GM18867 (cell line): ENCODE measurements around the gene DGAT2.
"Not testable (repeated sequence)": the region's sequence is repeated elsewhere in the genome, so short reads cannot be mapped to it uniquely, and the experiment has no call there.

Experiments
- ATAC-seq: cut with Tn5 transposase; IDR thresholded peaks from one replicate; pipeline ENCODE4 v1.9.1; 2021; ENCODE audit warnings: mild to moderate bottlenecking, moderate library complexity; ENCODE audit not compliant: unreplicated experiment

The DGAT2 gene

GRCh38 chr11:75748729-75749273, 19.8 kb upstream of the DGAT2 start:
- not testable (repeated sequence) for ATAC-seq

DNA sequence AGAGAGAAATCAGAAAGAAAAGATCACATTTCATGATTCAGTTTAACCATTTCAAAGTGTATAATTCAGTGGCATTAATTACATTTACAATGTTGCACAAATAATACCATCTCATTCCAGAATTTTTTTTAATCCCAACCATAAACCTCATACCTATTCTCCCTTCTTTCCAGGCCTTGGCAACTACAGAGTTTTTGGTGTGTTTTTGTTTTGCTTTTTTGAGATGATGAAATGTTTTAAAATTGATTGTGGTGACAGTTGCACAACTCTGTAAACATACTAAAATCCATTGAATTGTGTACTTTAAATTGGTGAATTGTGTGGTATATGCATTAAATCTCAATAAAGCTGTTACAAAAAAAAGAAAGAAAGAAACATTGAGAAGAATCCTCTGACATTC, 13.6 kb upstream of the DGAT2 start:
- not testable (repeated sequence) for ATAC-seq

- no peak for ATAC-seq
Measured at GRCh38 chr11:75757651-75758050, 10.9 kb upstream of the DGAT2 start.

- no peak for ATAC-seq
Measured at GRCh38 chr11:75759832-75760231, 8.7 kb upstream of the DGAT2 start.

DNA sequence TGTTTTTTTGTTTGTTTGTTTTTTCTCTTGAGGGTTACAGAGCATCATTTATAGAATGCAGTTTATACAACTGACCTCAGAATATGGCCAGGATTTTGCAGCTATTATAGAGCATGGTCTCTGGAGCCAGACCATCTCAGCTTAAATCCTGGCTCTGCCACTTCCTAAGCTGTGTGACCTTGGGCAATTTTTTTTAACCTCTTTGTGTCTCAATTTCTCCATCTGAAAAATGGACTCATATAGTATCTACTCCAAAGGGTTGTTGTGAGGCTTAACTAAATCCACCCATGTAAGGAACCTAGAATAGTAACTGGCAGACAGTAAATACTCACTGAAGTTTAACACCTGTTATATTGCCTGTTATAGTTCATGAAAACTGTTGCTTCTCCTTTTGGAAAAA, 8.3 kb upstream of the DGAT2 start:
- no peak for ATAC-seq

DNA sequence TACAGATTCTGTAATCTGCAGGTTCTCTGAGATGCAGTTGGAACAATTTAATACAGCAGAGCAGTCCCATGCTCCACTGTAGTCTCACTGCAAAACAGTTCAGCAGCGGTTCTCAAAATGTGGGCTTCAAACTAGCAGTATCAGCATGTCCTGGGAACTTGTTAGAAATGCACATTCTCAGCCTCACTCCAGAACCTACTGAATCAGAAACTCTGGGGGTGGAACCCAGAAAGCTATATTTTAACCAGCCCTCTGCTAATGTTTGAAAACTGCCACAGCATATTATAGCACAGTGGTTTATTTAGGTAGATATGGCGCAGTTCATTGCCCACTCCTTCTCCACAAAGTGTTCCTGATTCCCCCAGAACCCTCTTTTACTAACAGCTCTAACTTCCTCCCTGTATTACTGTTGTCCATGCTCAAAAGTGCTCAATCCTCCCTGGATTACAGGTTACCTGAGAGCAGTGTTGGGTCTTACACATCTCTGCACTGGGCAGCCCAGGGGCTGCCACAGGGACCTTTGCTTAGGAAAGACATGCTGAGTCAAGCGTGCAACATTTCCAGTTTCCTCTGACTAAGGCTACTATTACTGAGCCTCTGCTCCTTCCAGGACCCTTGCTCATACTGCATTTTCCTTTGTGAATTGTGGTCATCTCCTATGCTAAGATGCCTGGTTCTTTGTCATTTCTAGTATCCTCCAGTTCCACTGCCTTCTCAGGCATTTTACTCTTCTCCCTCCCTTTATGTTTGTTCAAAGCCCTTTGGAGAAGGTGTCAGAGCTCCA, 7.7 kb upstream of the DGAT2 start:
- no peak for ATAC-seq

DNA sequence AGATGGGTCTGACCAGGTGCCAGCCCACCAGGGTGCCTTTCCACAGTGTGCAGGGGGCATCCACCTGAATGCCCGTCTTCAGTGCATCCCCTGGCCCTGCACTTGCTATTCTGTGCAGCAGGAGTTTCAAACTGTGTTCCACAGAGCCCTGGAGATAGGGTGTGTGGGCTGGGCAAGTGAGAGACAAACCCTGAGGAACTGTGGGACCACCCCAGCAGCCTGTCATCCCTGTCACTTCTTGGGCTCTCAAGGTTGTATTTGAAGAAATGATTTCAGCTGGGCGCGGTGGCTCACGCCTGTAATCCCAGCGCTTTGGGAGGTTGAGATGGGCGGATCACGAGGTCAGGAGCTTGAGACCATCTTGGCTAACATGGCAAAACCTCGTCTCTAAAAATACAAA, 6.4 kb upstream of the DGAT2 start:
- ATAC-seq, result no peak

- no peak for ATAC-seq
Measured at GRCh38 chr11:75762885-75763284, 5.7 kb upstream of the DGAT2 start.

- ATAC-seq, result no peak
Measured at GRCh38 chr11:75763846-75764245, 4.7 kb upstream of the DGAT2 start.

- no peak for ATAC-seq
Measured at GRCh38 chr11:75765116-75765515, 3.5 kb upstream of the DGAT2 start.

GRCh38 chr11:75766443-75767227, 1.9 kb upstream of the DGAT2 start:
- peak; percentile 39 for ATAC-seq

DNA sequence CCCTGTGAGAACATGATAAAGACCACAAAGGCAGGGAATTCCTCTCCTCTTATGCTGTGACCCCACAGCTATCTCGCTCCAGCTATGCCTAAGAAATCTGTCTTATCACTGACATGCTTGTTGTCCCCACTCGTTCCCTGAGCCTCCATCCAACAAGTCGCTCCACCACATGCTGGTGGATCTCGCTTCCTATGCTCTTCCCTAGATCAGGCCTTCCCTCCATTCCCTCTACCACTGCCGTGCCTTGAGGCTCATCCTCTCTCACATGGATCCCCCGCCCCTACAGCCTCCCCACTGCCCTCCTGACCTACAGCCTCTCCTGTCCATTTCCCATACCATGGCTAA, 1.4 kb upstream of the DGAT2 start:
- ATAC-seq, result no peak

DNA sequence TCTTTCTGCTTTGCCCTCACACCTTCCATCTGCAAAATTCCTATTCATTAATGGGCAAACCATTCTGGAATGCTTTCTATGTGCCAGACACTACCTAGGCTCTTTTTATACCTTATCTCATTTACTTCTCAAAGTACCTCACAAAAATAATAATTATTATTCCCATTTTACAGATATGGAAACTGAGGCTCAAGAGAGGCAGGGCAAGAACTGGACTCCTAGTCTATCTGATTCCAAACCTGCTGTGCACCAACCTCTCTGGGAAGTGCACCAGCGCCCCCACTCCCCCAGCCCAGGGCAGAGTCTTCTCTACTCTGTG, 826 bp upstream of the DGAT2 start:
- no peak for ATAC-seq

DNA sequence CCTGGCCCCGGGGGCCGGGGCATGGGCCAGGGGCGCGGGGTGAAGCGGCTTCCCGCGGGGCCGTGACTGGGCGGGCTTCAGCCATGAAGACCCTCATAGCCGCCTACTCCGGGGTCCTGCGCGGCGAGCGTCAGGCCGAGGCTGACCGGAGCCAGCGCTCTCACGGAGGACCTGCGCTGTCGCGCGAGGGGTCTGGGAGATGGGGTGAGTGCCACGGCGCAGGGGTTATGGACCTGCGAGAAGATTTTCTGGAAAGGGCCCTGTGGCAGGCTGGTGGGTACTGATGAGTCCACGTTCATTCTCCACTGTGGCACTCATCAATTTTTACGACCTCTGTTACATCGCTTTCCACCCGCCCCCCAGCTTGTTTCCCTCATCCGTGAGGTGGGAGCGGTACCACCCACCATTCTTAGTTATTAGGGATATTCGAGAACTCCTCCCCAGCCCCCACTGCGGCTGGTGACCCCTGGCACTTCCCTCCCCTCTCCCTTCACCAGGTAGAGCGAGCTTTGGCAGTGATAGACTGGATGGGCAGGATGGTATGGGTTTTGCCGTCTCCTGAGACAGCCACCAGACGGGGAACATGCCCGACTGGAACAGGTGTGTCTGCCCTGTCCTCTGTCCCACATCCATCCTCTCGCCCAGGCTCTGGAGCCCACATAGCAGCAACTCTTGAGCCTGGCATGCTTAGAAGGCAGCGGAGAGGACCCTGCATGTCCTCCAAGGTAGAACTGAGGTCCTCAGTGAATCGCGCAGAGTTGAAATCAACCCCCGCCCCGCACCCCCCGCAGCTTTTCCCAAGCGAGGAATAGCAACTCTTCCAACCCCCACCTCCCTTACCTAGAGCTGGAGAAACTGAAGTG, 562 bp downstream of the DGAT2 start:
- ATAC-seq, result peak; percentile 4

GRCh38 chr11:75770102-75770501, 1.5 kb downstream of the DGAT2 start:
- ATAC-seq, result no peak

- no peak for ATAC-seq
Measured at GRCh38 chr11:75771646-75772410, 3.2 kb downstream of the DGAT2 start.

GRCh38 chr11:75773595-75774353, 5.2 kb downstream of the DGAT2 start:
- peak; percentile 79 for ATAC-seq

DNA sequence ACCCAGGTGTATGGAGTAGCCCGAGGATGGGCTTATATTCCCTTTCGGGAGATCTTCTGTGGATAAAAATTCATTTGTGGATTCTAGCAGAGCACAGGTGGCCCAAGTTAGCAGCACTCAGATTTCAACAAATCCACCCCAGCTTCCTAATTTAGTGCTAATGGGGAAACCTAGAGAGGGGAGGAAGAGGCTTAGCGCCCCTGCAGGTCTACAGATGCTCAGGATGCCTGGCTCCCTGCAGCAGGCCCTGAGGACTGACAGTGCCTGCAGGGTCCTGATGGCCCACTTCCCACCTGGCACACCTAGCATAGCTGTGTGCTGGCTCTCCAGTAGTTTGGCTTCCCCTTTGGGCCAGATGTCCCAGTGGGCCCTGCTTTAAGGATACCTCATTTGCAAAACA, 6.5 kb downstream of the DGAT2 start:
- no peak for ATAC-seq

GRCh38 chr11:75776546-75776945, 8.0 kb downstream of the DGAT2 start:
- no peak for ATAC-seq
